H9 (cell line): Measurements from ENCODE around the gene BPIFB2. TPM values are rescaled to one million over a fixed set of nuclear protein-coding genes. Genes with fewer than 3 reads are reported as not detected.

Experiments
- DNase-seq: peaks from one replicate; pipeline ENCODE4 v3.0.0-alpha.2; 2017
- H2AFZ ChIP-seq: one replicate; pipeline ENCODE4 v1.6.1; 2013; ENCODE audit warnings: mild to moderate bottlenecking, low read length, control low read depth, moderate library complexity
- H2AK5ac ChIP-seq: 2 replicates; pipeline ENCODE4 v1.6.1; 2013; ENCODE audit warnings: low read length, control low read depth, mixed read lengths; ENCODE audit not compliant: insufficient read length
- H2BK120ac ChIP-seq: one replicate; pipeline ENCODE4 v1.6.1; 2013; ENCODE audit warnings: low read depth, mild to moderate bottlenecking, low read length, control low read depth, inconsistent platforms; ENCODE audit not compliant: poor library complexity, severe bottlenecking
- H2BK12ac ChIP-seq: 2 replicates; pipeline ENCODE4 v1.6.1; 2013; ENCODE audit warnings: low read length, control low read depth, mixed read lengths, low read depth; ENCODE audit not compliant: insufficient read length
- H2BK15ac ChIP-seq: 2 replicates; pipeline ENCODE4 v1.6.1; 2013; ENCODE audit warnings: low read depth, low read length, control low read depth
- H2BK20ac ChIP-seq: one replicate; pipeline ENCODE4 v1.6.1; 2013; ENCODE audit warnings: low read depth, mild to moderate bottlenecking, low read length, control low read depth, inconsistent platforms; ENCODE audit not compliant: poor library complexity, severe bottlenecking
- H2BK5ac ChIP-seq: 2 replicates; pipeline ENCODE4 v1.6.1; 2013; ENCODE audit warnings: low read length, control low read depth, mixed read lengths; ENCODE audit not compliant: insufficient read length
- H3K14ac ChIP-seq: 2 replicates; pipeline ENCODE4 v1.6.1; 2013; ENCODE audit warnings: low read length, control low read depth; ENCODE audit not compliant: insufficient read depth
- H3K18ac ChIP-seq: 2 replicates; pipeline ENCODE4 v1.6.1; 2013; ENCODE audit warnings: low read depth, mild to moderate bottlenecking, mixed read lengths, low read length, control low read depth; ENCODE audit not compliant: insufficient read length
- H3K23ac ChIP-seq: 2 replicates; pipeline ENCODE4 v1.6.1; 2013; ENCODE audit warnings: low read length, control low read depth, mixed read lengths, low read depth; ENCODE audit not compliant: insufficient read length
- H3K23me2 ChIP-seq: 2 replicates; pipeline ENCODE4 v1.6.1; 2013; ENCODE audit warnings: low read depth, mild to moderate bottlenecking, mixed read lengths, low read length, control low read depth; ENCODE audit not compliant: insufficient read length, poor library complexity, severe bottlenecking
- H3K27ac ChIP-seq: 2 replicates; pipeline ENCODE4 v1.5.1; 2013; ENCODE audit warnings: low read length, control low read depth, mixed read lengths, low read depth; ENCODE audit not compliant: insufficient read length
- H3K27me3 ChIP-seq: 2 replicates; pipeline ENCODE4 v1.6.1; 2013; ENCODE audit warnings: low read length, control low read depth, inconsistent platforms; ENCODE audit not compliant: insufficient read depth
- H3K4ac ChIP-seq: 2 replicates; pipeline ENCODE4 v1.6.1; 2013; ENCODE audit warnings: low read depth, mild to moderate bottlenecking, control low read depth, inconsistent platforms, low read length, moderate library complexity
- H3K4me1 ChIP-seq: 2 replicates; pipeline ENCODE4 v1.6.1; 2013; ENCODE audit warnings: low read length, control low read depth, inconsistent platforms; ENCODE audit not compliant: insufficient read depth
- H3K4me2 ChIP-seq: 2 replicates; pipeline ENCODE4 v1.6.1; 2013; ENCODE audit warnings: low read length, control low read depth, mixed read lengths; ENCODE audit not compliant: insufficient read length, insufficient read depth
- H3K56ac ChIP-seq: 2 replicates; pipeline ENCODE4 v1.6.1; 2013; ENCODE audit warnings: low read depth, mild to moderate bottlenecking, mixed read lengths, low read length, control low read depth; ENCODE audit not compliant: insufficient read length
- H3K79me1 ChIP-seq: 2 replicates; pipeline ENCODE4 v1.6.1; 2013; ENCODE audit warnings: low read depth, mild to moderate bottlenecking, moderate library complexity, low read length, control low read depth, inconsistent platforms; ENCODE audit not compliant: insufficient read depth, poor library complexity, severe bottlenecking
- H3K79me2 ChIP-seq: 2 replicates; pipeline ENCODE4 v1.6.1; 2013; ENCODE audit warnings: low read length, control low read depth, inconsistent platforms; ENCODE audit not compliant: insufficient read depth
- H3K9ac ChIP-seq: 2 replicates; pipeline ENCODE4 v1.6.1; 2013; ENCODE audit warnings: low read length, control low read depth, mixed read lengths; ENCODE audit not compliant: insufficient read length; ENCODE audit errors: extremely low read depth
- H3K9me3 ChIP-seq: one replicate; pipeline ENCODE4 v1.6.1; 2013; ENCODE audit warnings: low read depth, low read length, inconsistent platforms; ENCODE audit not compliant: control insufficient read depth
- H3T11ph ChIP-seq: one replicate; pipeline ENCODE4 v1.6.1; 2013; ENCODE audit warnings: mild to moderate bottlenecking, low read length, control low read depth, inconsistent platforms
- H4K20me1 ChIP-seq: one replicate; pipeline ENCODE4 v1.6.1; 2013; ENCODE audit not compliant: control insufficient read depth, insufficient read length, insufficient read depth
- H4K5ac ChIP-seq: 2 replicates; pipeline ENCODE4 v1.6.1; 2013; ENCODE audit warnings: low read depth, mild to moderate bottlenecking, mixed read lengths, low read length, control low read depth; ENCODE audit not compliant: insufficient read length
- H4K8ac ChIP-seq: replicated peaks from 2 replicates; pipeline ENCODE4 v1.6.1; 2013; ENCODE audit warnings: low read length, control low read depth, mixed read lengths, low read depth; ENCODE audit not compliant: insufficient read length
- H4K91ac ChIP-seq: 2 replicates; pipeline ENCODE4 v1.6.1; 2013; ENCODE audit warnings: low read depth, mild to moderate bottlenecking, moderate library complexity, mixed read lengths, low read length, control low read depth; ENCODE audit not compliant: insufficient read length
- H3K27ac Mint-ChIP-seq, 3 experiments: 2 replicates in 2 of 3; 3 replicates in 1 of 3; pipeline ENCODE4 v1.8.0; 2020 to 2021; ENCODE audit warnings: mixed read lengths in 3 of 3, mild to moderate bottlenecking in 1 of 3, moderate library complexity in 1 of 3
- H3K27me3 Mint-ChIP-seq: 2 replicates; pipeline ENCODE4 v1.8.0; 2021; ENCODE audit warnings: low read depth, mild to moderate bottlenecking, moderate library complexity, mixed read lengths
- H3K36me3 Mint-ChIP-seq, 3 experiments: 2 replicates in 2 of 3; 3 replicates in 1 of 3; pipeline ENCODE4 v1.8.0; 2020 to 2021; ENCODE audit warnings: low read depth in 3 of 3, mixed read lengths in 3 of 3; ENCODE audit not compliant: insufficient read depth in 1 of 3
- H3K4me1 Mint-ChIP-seq, 2 experiments: 2 replicates each; pipeline ENCODE4 v1.8.0; 2020; ENCODE audit warnings: mixed read lengths in 2 of 2
- H3K4me3 Mint-ChIP-seq, 2 experiments: 2 replicates in 1 of 2; 3 replicates in 1 of 2; pipeline ENCODE4 v1.8.0; 2020 to 2021; ENCODE audit warnings: mild to moderate bottlenecking in 2 of 2, mixed read lengths in 2 of 2, moderate library complexity in 1 of 2
- H3K9me3 Mint-ChIP-seq, 2 experiments: 2 replicates in 1 of 2; 3 replicates in 1 of 2; pipeline ENCODE4 v1.8.0; 2020; ENCODE audit warnings: mild to moderate bottlenecking in 2 of 2, mixed read lengths in 2 of 2, moderate library complexity in 1 of 2
- CTCF ChIP-seq: fragments of 200-600 bp; sonication (generic); conservative IDR thresholded peaks from 3 replicates; pipeline ENCODE4 v1.8.0; 2021; ENCODE audit warnings: antibody characterized with exemption, mild to moderate bottlenecking
- WGBS: extraction: QIAGEN DNeasy Blood & Tissue Kit; methylation state at CpG from one replicate; pipeline ENCODE4 v1.1.7; 2013; ENCODE audit warnings: missing lambda C conversion rate, low lambda C conversion rate, mixed read lengths; ENCODE audit not compliant: insufficient read length; ENCODE audit errors: extremely low coverage; 5-methylcytosine and 5-hydroxymethylcytosine counted together
- total RNA-seq: library from RNA; stranded (reverse); gene quantifications from 2 replicates; pipeline ENCODE4 v1.2.1, GENCODE V29; 2021

The BPIFB2 gene
- total RNA-seq, 1 experiment from 2014 or later, result not detected

- 0 out of 4 replicates have a peak, but pooled peaks cover 0 to 2% of the 10 kb centered on the region in 2 experiments for H3K4me1 Mint-ChIP-seq
- no peak overlapping the region for H3K4ac ChIP-seq
- H2BK5ac ChIP-seq, result no peak overlapping the region
- H3K9ac ChIP-seq, result no peak overlapping the region
- H3K9me3 Mint-ChIP-seq, result peaks cover 5% of the 10 kb centered on the region in 2 experiments; a peak in 3 of 5 replicates
- H4K8ac ChIP-seq, result no peak overlapping the region
- no peak overlapping the region for H2BK20ac ChIP-seq
- H2AK5ac ChIP-seq, result no peak overlapping the region
- H3K4me2 ChIP-seq, result no peak overlapping the region
- H3K36me3 Mint-ChIP-seq, result peaks cover 0 to 4% (median 0%) of the 10 kb centered on the region in 3 experiments; a peak in 3 of 7 replicates
- H3K9me3 ChIP-seq, result no peaks in the 10 kb centered on the region
- H4K91ac ChIP-seq, result no peak overlapping the region
- H3K4me1 ChIP-seq, result no peaks in the 10 kb centered on the region
- H3K79me1 ChIP-seq, result no peaks in the 10 kb centered on the region
- H2BK15ac ChIP-seq, result no peak overlapping the region
- H3K56ac ChIP-seq, result no peak overlapping the region
- no peaks in the 10 kb centered on the region for H3K79me2 ChIP-seq
- no peak for TF ChIP-seq CTCF
- H3K27me3 ChIP-seq, result no peaks in the 10 kb centered on the region
- no peak overlapping the region for H3K27ac ChIP-seq
- H3K27me3 Mint-ChIP-seq, result peaks cover 11% of the 10 kb centered on the region
- no CpG with 5 or more reads among the region's 9 CpGs for WGBS
- DNase-seq, result no peak
- H2BK12ac ChIP-seq, result no peak overlapping the region
- H3K14ac ChIP-seq, result no peak overlapping the region
- no peak overlapping the region for H3K23ac ChIP-seq
- H3K18ac ChIP-seq, result no peak overlapping the region
- H4K20me1 ChIP-seq, result no peaks in the 10 kb centered on the region
- H2AFZ ChIP-seq, result no peak overlapping the region
- H3T11ph ChIP-seq, result no peak overlapping the region
- no peak overlapping the region; a peak in 1 of 5 replicates for H3K4me3 Mint-ChIP-seq
- no peak overlapping the region for H2BK120ac ChIP-seq
- H3K23me2 ChIP-seq, result no peaks in the 10 kb centered on the region
- H4K5ac ChIP-seq, result no peak overlapping the region
- peak overlapping the region in 1 of 3 experiments; percentile 54; a peak in 2 of 7 replicates for H3K27ac Mint-ChIP-seq
These were observed 6.6 kb upstream of the BPIFB2 start for GRCh38 chr20:33000802-33001466.
